Erythroblast (primary cell): ENCODE data around the gene TCEAL4.
"Not testable (repeated sequence)": the region's sequence is repeated elsewhere in the genome, so short reads cannot be mapped to it uniquely, and the experiment has no call there.

ENCODE experiments used
- GATA1 ChIP-seq: IDR thresholded peaks from 2 replicates; pipeline ENCODE4 v1.6.1; 2011; ENCODE audit warnings: low read depth, mild to moderate bottlenecking, control low read depth, low read length, moderate library complexity
- POLR2A ChIP-seq: IDR thresholded peaks from 2 replicates; pipeline ENCODE4 v1.6.1; 2011; ENCODE audit warnings: mild to moderate bottlenecking, low read length

- not testable (repeated sequence) for TF ChIP-seq POLR2A, GATA1
Measured at GRCh38 chrX:103595202-103595601, 9.9 kb downstream of the TCEAL4 start.
